HepG2 (cell line): ENCODE measurements around the gene NPHS1. TPM values are rescaled to one million over a fixed set of nuclear protein-coding genes. Genes with fewer than 3 reads are reported as not detected.

Source experiments
- ATAC-seq: fragments of 200-7000 bp; cut with Tn5 transposase; 3 replicates; pipeline ENCODE4 v1.9.1; 2020; ENCODE audit warnings: mild to moderate bottlenecking, moderate library complexity
- BruUV-seq: library from RNA; stranded (reverse); fragments of 400-500 nt; replicated peaks from 2 replicates; lab custom pipeline; 2021; lab: Mats Ljungman, UMichigan
- CTCF ChIA-PET: fragments of 300-600 bp; formaldehyde crosslinking; extraction: SDS; loops from one replicate; lab custom pipeline; 2021; ENCODE audit warnings: low total read pairs, inconsistent platforms, low intra/inter-chr PET ratio; lab: Yijun Ruan, JAX
- POLR2A ChIA-PET: fragments of 350-600 bp; sonication (Branson Sonifier 250); formaldehyde crosslinking; loops from one replicate; lab custom pipeline; 2020; ENCODE audit warnings: antibody characterized with exemption, inconsistent platforms; lab: Yijun Ruan, JAX
- DNase-seq: peaks from one replicate; pipeline ENCODE4 v3.0.0-alpha.2; 2015; ENCODE audit warnings: low spot score
- FAIRE-seq: peaks from 3 replicates; lab custom pipeline; 2011; peaks lifted over from hg19 to GRCh38; lab: Jason Lieb, UNC
- H2AFZ ChIP-seq: one replicate; pipeline ENCODE4 v1.6.1; 2011; ENCODE audit warnings: low read length, inconsistent platforms
- H3K27ac ChIP-seq: fragments of 300-600 bp; 3 replicates; pipeline ENCODE4 v1.8.0; 2011; ENCODE audit warnings: mixed run types, mild to moderate bottlenecking, mixed read lengths, low read length, inconsistent platforms; ENCODE audit not compliant: insufficient read depth; ENCODE audit errors: extremely low read length
- H3K27me3 ChIP-seq, 2 experiments: fragments of 200-600 bp in 1 of 2; 2 replicates in 1 of 2; 3 replicates in 1 of 2; pipeline versions ENCODE4 v1.6.0 to v1.8.0; 2011; ENCODE audit warnings: low read length in 2 of 2, mild to moderate bottlenecking in 2 of 2, moderate library complexity in 2 of 2, inconsistent platforms in 1 of 2; ENCODE audit not compliant: insufficient read depth in 2 of 2, control insufficient read depth in 1 of 2
- H3K36me3 ChIP-seq, 2 experiments: fragments of 200-600 bp in 1 of 2; replicated peaks in 1 of 2; 2 replicates in 1 of 2; 3 replicates in 1 of 2; pipeline versions ENCODE4 v1.5.1 to v1.8.0; 2011; ENCODE audit warnings: low read length in 2 of 2, inconsistent platforms in 1 of 2; ENCODE audit not compliant: insufficient read depth in 2 of 2, control insufficient read depth in 1 of 2
- H3K4me1 ChIP-seq: 2 replicates; pipeline ENCODE4 v1.5.1; 2012; ENCODE audit warnings: low read length, inconsistent platforms; ENCODE audit not compliant: insufficient read depth
- H3K4me2 ChIP-seq: 2 replicates; pipeline ENCODE4 v1.6.0; 2011; ENCODE audit warnings: low read depth, low read length, inconsistent platforms
- H3K4me3 ChIP-seq, 3 experiments: fragments of 200-600 bp in 1 of 3; sonication (generic), shearing (Covaris generic) in 1 of 3; replicated peaks in 1 of 3; 2 replicates each; pipeline ENCODE4 v1.5.1; 2011 to 2016; ENCODE audit warnings: low read length in 3 of 3, inconsistent platforms in 2 of 3, low read depth in 2 of 3, mild to moderate bottlenecking in 2 of 3, control low read depth in 1 of 3, mixed read lengths in 1 of 3; ENCODE audit not compliant: insufficient read depth in 1 of 3
- H3K79me2 ChIP-seq: one replicate; pipeline ENCODE4 v1.6.1; 2011; ENCODE audit warnings: low read length, inconsistent platforms; ENCODE audit not compliant: insufficient read depth
- H3K9ac ChIP-seq: 2 replicates; pipeline ENCODE4 v1.6.0; 2011; ENCODE audit warnings: mild to moderate bottlenecking, low read depth, low read length, inconsistent platforms; ENCODE audit not compliant: insufficient read depth
- H3K9me3 ChIP-seq: 2 replicates; pipeline ENCODE4 v1.5.1; 2012; ENCODE audit warnings: mild to moderate bottlenecking, low read length
- H4K20me1 ChIP-seq: 2 replicates; pipeline ENCODE4 v1.6.0; 2011; ENCODE audit warnings: inconsistent platforms, mild to moderate bottlenecking, low read length, moderate library complexity; ENCODE audit not compliant: insufficient read depth
- CEBPG ChIP-seq: IDR thresholded peaks from 2 replicates; pipeline ENCODE4 v1.6.1; 2016
- CHD4 ChIP-seq: fragments of 200-600 bp; sonication (generic); IDR thresholded peaks from 2 replicates; pipeline ENCODE4 v1.7.0; 2017; ENCODE audit warnings: mild to moderate bottlenecking, low read length, borderline replicate concordance
- HOXA9 ChIP-seq: sonication (generic); formaldehyde crosslinking; IDR thresholded peaks from 2 replicates; pipeline ENCODE4 v1.8.1; 2022; ENCODE audit warnings: missing genetic modification reagents, mild to moderate bottlenecking, moderate library complexity, borderline replicate concordance
- ISX ChIP-seq: sonication (generic); formaldehyde crosslinking; conservative IDR thresholded peaks from 2 replicates; pipeline ENCODE4 v1.5.0; 2020; ENCODE audit warnings: missing genetic modification reagents
- JDP2 ChIP-seq: sonication (generic); formaldehyde crosslinking; IDR thresholded peaks from 2 replicates; pipeline ENCODE4 v1.8.1; 2022; ENCODE audit warnings: missing genetic modification reagents, borderline replicate concordance
- MXD4 ChIP-seq: IDR thresholded peaks from 2 replicates; pipeline ENCODE4 v1.6.1; 2016; ENCODE audit warnings: mild to moderate bottlenecking, missing biosample characterization, missing genetic modification reagents
- MZF1 ChIP-seq: sonication (generic); formaldehyde crosslinking; IDR thresholded peaks from 2 replicates; pipeline ENCODE4 v1.8.1; 2023; ENCODE audit warnings: mild to moderate bottlenecking, missing genetic modification reagents, borderline replicate concordance
- NCOR1 ChIP-seq: fragments of 200-600 bp; sonication (generic); IDR thresholded peaks from 2 replicates; pipeline ENCODE4 v1.7.0; 2017; ENCODE audit warnings: antibody characterized with exemption, low read length, borderline replicate concordance
- NFE2L1 ChIP-seq: sonication (generic); formaldehyde crosslinking; IDR thresholded peaks from 2 replicates; pipeline ENCODE4 v1.4.0; 2020; ENCODE audit warnings: missing genetic modification reagents, mild to moderate bottlenecking, borderline replicate concordance
- POLR2AphosphoS2 ChIP-seq: IDR thresholded peaks from 2 replicates; pipeline ENCODE4 v1.6.1; 2011; ENCODE audit warnings: low read depth, low read length, improper control_type of control experiment
- REPIN1 ChIP-seq: sonication (generic); formaldehyde crosslinking; IDR thresholded peaks from 2 replicates; pipeline ENCODE4 v1.8.0; 2022; ENCODE audit warnings: missing genetic modification reagents, low read depth, mild to moderate bottlenecking, borderline replicate concordance
- RFX3 ChIP-seq: IDR thresholded peaks from 2 replicates; pipeline ENCODE4 v1.6.1; 2016; ENCODE audit warnings: missing biosample characterization, missing genetic modification reagents
- YEATS2 ChIP-seq: sonication (generic); formaldehyde crosslinking; IDR thresholded peaks from 2 replicates; pipeline ENCODE4 v1.4.0; 2020; ENCODE audit warnings: missing genetic modification reagents, borderline replicate concordance
- ZBTB3 ChIP-seq: sonication (generic); formaldehyde crosslinking; IDR thresholded peaks from 2 replicates; pipeline ENCODE4 v1.4.0; 2020; ENCODE audit warnings: low read depth, mild to moderate bottlenecking, moderate library complexity, missing genetic modification reagents, borderline replicate concordance
- ZFP36 ChIP-seq: fragments of 150-350 bp; IDR thresholded peaks from 2 replicates; pipeline ENCODE4 v1.6.1; 2018; ENCODE audit warnings: borderline replicate concordance, low read length, low read depth; ENCODE audit not compliant: partially characterized antibody
- ZNF556 ChIP-seq: sonication (generic); formaldehyde crosslinking; IDR thresholded peaks from 2 replicates; pipeline ENCODE4 v1.4.0; 2020; ENCODE audit warnings: mild to moderate bottlenecking, missing genetic modification reagents, borderline replicate concordance
- ZNF615 ChIP-seq: sonication (generic); formaldehyde crosslinking; IDR thresholded peaks from 2 replicates; pipeline ENCODE4 v1.5.0; 2020; ENCODE audit warnings: mild to moderate bottlenecking, missing genetic modification reagents, borderline replicate concordance
- ZNF777 ChIP-seq: sonication (generic); formaldehyde crosslinking; IDR thresholded peaks from 2 replicates; pipeline ENCODE4 v1.4.0; 2020; ENCODE audit warnings: missing genetic modification reagents
- WGBS: methylation state at CpG from one replicate; pipeline ENCODE4 v1.1.6; 2017; ENCODE audit warnings: low lambda C conversion rate; 5-methylcytosine and 5-hydroxymethylcytosine counted together
- in situ Hi-C: cut with HindIII; loops from 2 replicates; pipeline ENCODE4 v1.10.0; 2017; ENCODE audit warnings: low pct_unique_long_range_greater_than_20kb; ENCODE audit not compliant: extremely low pct_ligation_motif_present
- intact Hi-C: fragments of 100-400 bp; cut with micrococcal nuclease; formaldehyde crosslinking; loops from one replicate; pipeline ENCODE4 v1.10.0; 2022; ENCODE audit not compliant: unreplicated experiment
- polyA plus RNA-seq, 8 experiments: library from polyadenylated mRNA; depleted of rRNA in 3 of 8; stranded (reverse) in 7 of 8; unstranded in 1 of 8; fragments of >200 nt; fragmentation: Illumina TruSeq in 4 of 8; extraction: Trizol in 4 of 8; gene quantifications; 2 replicates each; pipeline versions ENCODE4 v1.2.1 to v1.2.3, GENCODE V29; 2011 to 2016; ENCODE audit warnings: low read depth in 4 of 8, missing spikeins in 1 of 8, mixed read lengths in 1 of 8; ENCODE audit not compliant: insufficient read depth in 1 of 8
- total RNA-seq, 5 experiments: library from RNA; depleted of rRNA; stranded (reverse); fragments of >200 nt; fragmentation: Illumina TruSeq; extraction: Trizol; gene quantifications; 2 replicates each; pipeline ENCODE4 v1.2.3, GENCODE V29; 2016; ENCODE audit warnings: low read depth in 1 of 5
- TF ChIP-seq, protein P1 (sequence below): sonication (generic); formaldehyde crosslinking; IDR thresholded peaks from 2 replicates; pipeline ENCODE4 v1.5.0; 2020; ENCODE audit warnings: mild to moderate bottlenecking, low read depth, missing genetic modification reagents, borderline replicate concordance

NPHS1 gene
- total and polyA plus RNA-seq, 2 of the 13 experiments (the other 11 are each of a cell fraction or from before 2014, with no cell fraction given) = not detected

DNA sequence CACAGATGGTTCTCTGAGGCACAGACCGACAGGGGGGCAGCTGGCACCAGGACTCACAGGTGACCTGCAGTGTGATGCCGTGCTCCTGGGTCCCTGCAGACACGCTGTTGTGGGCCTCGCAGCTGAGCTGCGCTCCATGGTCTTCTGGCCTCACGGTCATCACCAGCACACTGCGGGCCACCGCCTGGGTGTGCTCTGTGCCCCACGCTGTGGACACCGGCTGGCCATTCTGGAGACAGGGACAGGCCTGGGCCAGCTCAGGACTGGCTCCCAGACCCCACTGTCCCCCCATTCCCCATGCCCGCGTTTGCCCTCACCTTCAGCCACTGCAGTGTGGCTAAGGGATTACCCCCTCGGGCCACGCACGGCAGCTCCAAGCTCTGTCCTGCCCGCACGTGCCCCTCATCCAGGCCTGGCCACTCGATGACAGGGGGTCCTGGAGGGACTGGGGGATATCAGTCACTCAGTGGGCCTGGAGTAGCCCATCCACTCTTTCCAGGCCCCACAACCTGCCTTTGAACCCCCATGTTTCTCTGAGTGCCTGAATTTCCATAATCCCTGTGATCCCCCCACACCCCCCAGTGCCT is 3.3 kb downstream of the NPHS1 start:
- ATAC-seq (no peak), FAIRE-seq (no peak), DNase-seq (no peak)
- H3K9me3 ChIP-seq = no peaks in the 10 kb centered on the region
- H3K27ac ChIP-seq = no peak overlapping the region
- H2AFZ ChIP-seq = no peak overlapping the region
- BruUV-seq = no TSS peak
- H3K9ac ChIP-seq = no peak overlapping the region
- H3K4me2 ChIP-seq = no peak overlapping the region
- WGBS = 42% methylated on average over 6 of the region's 18 CpGs
- no peaks in the 10 kb centered on the region for H3K79me2 ChIP-seq
- ChIA-PET CTCF (no interaction called here), POLR2A (no interaction called here)
- H3K27me3 ChIP-seq = peaks cover 4 to 57% of the 10 kb centered on the region in 2 experiments; a peak in 4 of 5 replicates
- H3K4me3 ChIP-seq = no peak overlapping the region
- intact Hi-C loops (no loop called here), in situ Hi-C loops (no loop called here)
- H3K36me3 ChIP-seq = no peaks in the 10 kb centered on the region
- no peak for TF ChIP-seq MZF1 (CRISPR knock-in tag)
- TF ChIP-seq HOXA9 = no peak
- TF ChIP-seq ZNF615 (CRISPR knock-in tag) = no peak
- no peak for TF ChIP-seq ZNF777 (CRISPR knock-in tag)
- no peak for TF ChIP-seq JDP2
- TF ChIP-seq NFE2L1 (CRISPR knock-in tag) = no peak
- no peak for TF ChIP-seq POLR2AphosphoS2
- no peak for TF ChIP-seq ZFP36
- TF ChIP-seq MXD4 (CRISPR knock-in tag) = no peak
- TF ChIP-seq YEATS2 (CRISPR knock-in tag) = no peak
- TF ChIP-seq ZNF556 (CRISPR knock-in tag) = no peak
- no peak for TF ChIP-seq NCOR1
- no peak for TF ChIP-seq CHD4
- no peak for TF ChIP-seq ISX (CRISPR knock-in tag)
- no peak for TF ChIP-seq REPIN1 (CRISPR knock-in tag)
- TF ChIP-seq, protein P1, sequence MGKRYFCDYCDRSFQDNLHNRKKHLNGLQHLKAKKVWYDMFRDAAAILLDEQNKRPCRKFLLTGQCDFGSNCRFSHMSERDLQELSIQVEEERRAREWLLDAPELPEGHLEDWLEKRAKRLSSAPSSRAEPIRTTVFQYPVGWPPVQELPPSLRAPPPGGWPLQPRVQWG (CRISPR knock-in tag) = no peak
- TF ChIP-seq RFX3 (CRISPR knock-in tag) = no peak
- no peak for TF ChIP-seq ZBTB3 (CRISPR knock-in tag)
- no peak for TF ChIP-seq CEBPG
- H3K4me1 ChIP-seq = peaks cover 26% of the 10 kb centered on the region
- H4K20me1 ChIP-seq = no peaks in the 10 kb centered on the region
